DOHH2 (cell line): ENCODE data around the gene IMMP2L.

Source experiments
- H3F3A ChIP-seq: fragments of 200-600 bp; sonication (generic), shearing (Covaris generic); 2 replicates; pipeline ENCODE4 v1.6.0; 2016; ENCODE audit warnings: antibody characterized with exemption, mild to moderate bottlenecking; ENCODE audit not compliant: control insufficient read depth, insufficient read depth
- H3K27ac ChIP-seq: fragments of 200-600 bp; sonication (generic); 2 replicates; pipeline ENCODE4 v1.5.1; 2014; ENCODE audit warnings: low read depth, mild to moderate bottlenecking, low read length, moderate library complexity
- H3K27me3 ChIP-seq: fragments of 200-600 bp; sonication (generic); 2 replicates; pipeline ENCODE4 v1.6.1; 2014; ENCODE audit warnings: mild to moderate bottlenecking, low read length, mixed read lengths; ENCODE audit not compliant: control insufficient read depth
- H3K36me3 ChIP-seq: fragments of 200-600 bp; sonication (generic); 2 replicates; pipeline ENCODE4 v1.6.1; 2014; ENCODE audit warnings: mild to moderate bottlenecking, low read length, moderate library complexity, mixed read lengths; ENCODE audit not compliant: control insufficient read depth
- H3K4me1 ChIP-seq: fragments of 200-600 bp; sonication (generic); 2 replicates; pipeline ENCODE4 v1.6.1; 2014; ENCODE audit warnings: mild to moderate bottlenecking, low read length, mixed read lengths; ENCODE audit not compliant: control insufficient read depth
- H3K4me2 ChIP-seq: fragments of 200-600 bp; sonication (generic); 2 replicates; pipeline ENCODE4 v1.6.0; 2014; ENCODE audit warnings: mild to moderate bottlenecking, low read length, moderate library complexity
- H3K4me3 ChIP-seq: fragments of 200-600 bp; sonication (generic); 2 replicates; pipeline ENCODE4 v1.5.1; 2014; ENCODE audit warnings: mild to moderate bottlenecking, low read length, mixed read lengths
- H3K79me2 ChIP-seq: fragments of 200-600 bp; sonication (generic); 2 replicates; pipeline ENCODE4 v1.6.1; 2014; ENCODE audit warnings: mild to moderate bottlenecking, low read length, mixed read lengths; ENCODE audit not compliant: control insufficient read depth
- H3K9me2 ChIP-seq: fragments of 200-600 bp; sonication (generic); replicated peaks from 2 replicates; pipeline ENCODE4 v1.6.1; 2014; ENCODE audit warnings: mild to moderate bottlenecking, low read length, mixed read lengths; ENCODE audit not compliant: control insufficient read depth
- H3K9me3 ChIP-seq: fragments of 200-600 bp; sonication (generic); 2 replicates; pipeline ENCODE4 v1.6.1; 2014; ENCODE audit warnings: antibody characterized with exemption, low read length, mixed read lengths; ENCODE audit not compliant: control insufficient read depth, insufficient read depth
- H4K20me1 ChIP-seq: fragments of 200-600 bp; sonication (generic); 2 replicates; pipeline ENCODE4 v1.6.0; 2014; ENCODE audit warnings: low read depth, mild to moderate bottlenecking, antibody characterized with exemption, low read length, moderate library complexity; ENCODE audit not compliant: control insufficient read depth, insufficient read depth
- CTCF ChIP-seq: fragments of 200-600 bp; sonication (generic); IDR thresholded peaks from one replicate; pipeline ENCODE4 v1.5.1; 2014; ENCODE audit warnings: antibody characterized with exemption, mild to moderate bottlenecking, low read depth, low read length; ENCODE audit not compliant: poor library complexity, severe bottlenecking
- EZH2phosphoT487 ChIP-seq: fragments of 200-600 bp; sonication (generic); IDR thresholded peaks from 2 replicates; pipeline ENCODE4 v1.6.1; 2017; ENCODE audit warnings: borderline replicate concordance, mild to moderate bottlenecking, antibody characterized with exemption, low read length, moderate library complexity, mixed read lengths

Gene IMMP2L

GRCh38 chr7:111410899-111411298 lies 151.4 kb downstream of the IMMP2L start:
- Histone ChIP-seq H3K9me3 (no peaks in the 10 kb centered on the region), H3K4me2 (no peak overlapping the region), H3K4me1 (no peaks in the 10 kb centered on the region), H3K36me3 (no peaks in the 10 kb centered on the region), H3K9me2 (no peaks in the 10 kb centered on the region), H3F3A (no peaks in the 10 kb centered on the region), H3K4me3 (no peak overlapping the region), H4K20me1 (no peaks in the 10 kb centered on the region), H3K79me2 (no peaks in the 10 kb centered on the region), H3K27ac (no peak overlapping the region), H3K27me3 (no peaks in the 10 kb centered on the region)
- no peak for TF ChIP-seq CTCF
- TF ChIP-seq EZH2phosphoT487, result no peak

- no peaks in the 10 kb centered on the region for H4K20me1 ChIP-seq
- H3F3A ChIP-seq, result no peaks in the 10 kb centered on the region
- H3K9me3 ChIP-seq, result no peaks in the 10 kb centered on the region
- H3K27me3 ChIP-seq, result no peaks in the 10 kb centered on the region
- H3K27ac ChIP-seq, result no peak overlapping the region
- no peaks in the 10 kb centered on the region for H3K4me1 ChIP-seq
- no peak overlapping the region for H3K4me2 ChIP-seq
- no peaks in the 10 kb centered on the region for H3K9me2 ChIP-seq
- no peak overlapping the region for H3K4me3 ChIP-seq
- TF ChIP-seq EZH2phosphoT487 (no peak), CTCF (no peak)
- H3K79me2 ChIP-seq, result no peaks in the 10 kb centered on the region
- H3K36me3 ChIP-seq, result no peaks in the 10 kb centered on the region
Measured at GRCh38 chr7:111409714-111410422, 152.4 kb downstream of the IMMP2L start.

GRCh38 chr7:111408724-111409123 lies 153.6 kb downstream of the IMMP2L start:
- Histone ChIP-seq H3K4me2 (no peak overlapping the region), H3K36me3 (no peaks in the 10 kb centered on the region), H3K4me1 (no peaks in the 10 kb centered on the region), H4K20me1 (no peaks in the 10 kb centered on the region), H3K27ac (no peak overlapping the region), H3K79me2 (no peaks in the 10 kb centered on the region), H3K27me3 (no peaks in the 10 kb centered on the region), H3K9me3 (no peaks in the 10 kb centered on the region), H3F3A (no peaks in the 10 kb centered on the region), H3K9me2 (no peaks in the 10 kb centered on the region), H3K4me3 (no peak overlapping the region)
- TF ChIP-seq EZH2phosphoT487 (no peak), CTCF (no peak)
